ENCODE measurements around the gene ZNF805. TPM values are rescaled to one million over a fixed set of nuclear protein-coding genes. Genes with fewer than 3 reads are reported as not detected.

The ZNF805 gene
- total and polyA plus RNA-seq, 2 of the 13 experiments (the other 11 are each of a cell fraction or from before 2014, with no cell fraction given) = 5.1 to 12.8 TPM

- TF ChIP-seq ZNF451 (CRISPR knock-in tag; IDR thresholded peaks at IDR 0.05) (0 out of 2 replicates have a peak, but pooled peaks have one; percentile 32), FOXO4 (CRISPR knock-in tag; conservative IDR thresholded peaks at IDR 0.05) (no peak), ZNF7 (CRISPR knock-in tag; IDR thresholded peaks at IDR 0.05) (no peak), CBX2 (IDR thresholded peaks at IDR 0.05; ENCODE audit: low read depth, low read length) (no peak), CBX2 (CRISPR knock-in tag; IDR thresholded peaks at IDR 0.05; ENCODE audit: low read depth) (no peak), NR2F2 (IDR thresholded peaks at IDR 0.05; ENCODE audit: borderline replicate concordance, low read depth) (no peak; the same call in 1 of the 2 replicates), MIXL1 (CRISPR knock-in tag; IDR thresholded peaks at IDR 0.05) (peak; percentile 70; the same call in 1 of the 2 replicates), NFYC (CRISPR knock-in tag; IDR thresholded peaks at IDR 0.05) (peak; percentile 49), GZF1 (CRISPR knock-in tag; IDR thresholded peaks at IDR 0.05) (no peak), SALL1 (CRISPR knock-in tag; IDR thresholded peaks at IDR 0.05) (peak; percentile 80), ZNF276 (CRISPR knock-in tag; IDR thresholded peaks at IDR 0.05; ENCODE audit: low read depth) (no peak), ZNF562 (CRISPR knock-in tag; IDR thresholded peaks at IDR 0.05; ENCODE audit: borderline replicate concordance) (no peak), ZNF142 (CRISPR knock-in tag; IDR thresholded peaks at IDR 0.05) (0 out of 2 replicates have a peak, but pooled peaks have one; percentile 38), KLF13 (CRISPR knock-in tag; IDR thresholded peaks at IDR 0.05) (no peak), ZSCAN30 (CRISPR knock-in tag; IDR thresholded peaks at IDR 0.05) (no peak; the same call in none of the 2 replicates)
- TF ChIP-seq, protein P1, sequence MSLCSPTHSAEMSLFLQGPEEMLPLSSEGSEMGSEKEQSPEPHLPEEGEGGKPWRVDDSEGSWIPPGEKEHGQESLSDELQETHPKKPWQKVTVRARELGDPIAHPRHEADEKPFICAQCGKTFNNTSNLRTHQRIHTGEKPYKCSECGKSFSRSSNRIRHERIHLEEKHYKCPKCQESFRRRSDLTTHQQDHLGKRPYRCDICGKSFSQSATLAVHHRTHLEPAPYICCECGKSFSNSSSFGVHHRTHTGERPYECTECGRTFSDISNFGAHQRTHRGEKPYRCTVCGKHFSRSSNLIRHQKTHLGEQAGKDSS (CRISPR knock-in tag; IDR thresholded peaks at IDR 0.05; ENCODE audit: borderline replicate concordance, low read depth) = 0 out of 2 replicates have a peak, but pooled peaks have one; percentile 33
- TF ChIP-seq, protein P2, sequence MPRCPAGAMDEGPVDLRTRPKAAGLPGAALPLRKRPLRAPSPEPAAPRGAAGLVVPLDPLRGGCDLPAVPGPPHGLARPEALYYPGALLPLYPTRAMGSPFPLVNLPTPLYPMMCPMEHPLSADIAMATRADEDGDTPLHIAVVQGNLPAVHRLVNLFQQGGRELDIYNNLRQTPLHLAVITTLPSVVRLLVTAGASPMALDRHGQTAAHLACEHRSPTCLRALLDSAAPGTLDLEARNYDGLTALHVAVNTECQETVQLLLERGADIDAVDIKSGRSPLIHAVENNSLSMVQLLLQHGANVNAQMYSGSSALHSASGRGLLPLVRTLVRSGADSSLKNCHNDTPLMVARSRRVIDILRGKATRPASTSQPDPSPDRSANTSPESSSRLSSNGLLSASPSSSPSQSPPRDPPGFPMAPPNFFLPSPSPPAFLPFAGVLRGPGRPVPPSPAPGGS (CRISPR knock-in tag; IDR thresholded peaks at IDR 0.05) = no peak; the same call in 1 of the 2 replicates
- TF ChIP-seq, protein P3, sequence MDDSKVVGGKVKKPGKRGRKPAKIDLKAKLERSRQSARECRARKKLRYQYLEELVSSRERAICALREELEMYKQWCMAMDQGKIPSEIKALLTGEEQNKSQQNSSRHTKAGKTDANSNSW (CRISPR knock-in tag; IDR thresholded peaks at IDR 0.05; ENCODE audit: borderline replicate concordance) = peak; percentile 76; the same call in 1 of the 2 replicates
Observed at GRCh38 chr19:57279418-57280164, 39.2 kb downstream of the ZNF805 start (continued).

Measured in HepG2 (cell line).